ENCODE results near the gene STRIT1. TPM values are rescaled to one million over a fixed set of nuclear protein-coding genes. Genes with fewer than 3 reads are reported as not detected.

Gene STRIT1
- total and polyA plus RNA-seq, 9 of the 15 experiments (the other 6 are each of a cell fraction or from before 2014, with no cell fraction given) = not detected

GRCh38 chr3:155334914-155335723 lies 41.6 kb upstream of the STRIT1 start (continued):
- TF ChIP-seq REST (IDR thresholded peaks at IDR 0.05; ENCODE audit: borderline replicate concordance) (no peak), REST (CRISPR knock-in tag; IDR thresholded peaks at IDR 0.05; ENCODE audit: low read depth) (no peak), MBD2 (IDR thresholded peaks at IDR 0.05; ENCODE audit: borderline replicate concordance, low read depth) (peak; percentile 26; the same call in 1 of the 2 replicates), MCM2 (IDR thresholded peaks at IDR 0.05; ENCODE audit: low read depth) (no peak), PML (IDR thresholded peaks at IDR 0.05; ENCODE audit: low read length) (peak; percentile 64; the same call in 1 of the 2 replicates), ZNF347 (CRISPR knock-in tag; IDR thresholded peaks at IDR 0.05; ENCODE audit: low read depth) (no peak), ATF6 (CRISPR knock-in tag; IDR thresholded peaks at IDR 0.05) (no peak), ZNF224 (CRISPR knock-in tag; IDR thresholded peaks at IDR 0.05) (no peak), IRF9 (tag; IDR thresholded peaks at IDR 0.05) (no peak), ATF3 (IDR thresholded peaks at IDR 0.05) (no peak), ATF3 (CRISPR knock-in tag; conservative IDR thresholded peaks at IDR 0.05) (no peak), ATF2 (CRISPR knock-in tag; IDR thresholded peaks at IDR 0.05) (no peak), ZNF717 (CRISPR knock-in tag; IDR thresholded peaks at IDR 0.05) (no peak), ZNF778 (CRISPR knock-in tag; IDR thresholded peaks at IDR 0.05) (no peak), RFX7 (CRISPR knock-in tag; IDR thresholded peaks at IDR 0.05) (0 out of 2 replicates have a peak, but pooled peaks have one; percentile 13)
